SK-N-SH (cell line): Measurements from ENCODE around the gene ACVRL1. TPM values are rescaled to one million over a fixed set of nuclear protein-coding genes. Genes with fewer than 3 reads are reported as not detected.

ENCODE experiments used
- CTCF ChIA-PET: fragments of 300-600, 350-600 bp; formaldehyde crosslinking; extraction: SDS; loops from one replicate; lab custom pipeline; 2021; lab: Yijun Ruan, JAX
- POLR2A ChIA-PET: fragments of 350-600 bp; sonication (Branson Sonifier 250); formaldehyde crosslinking; extraction: SDS; loops from one replicate; lab custom pipeline; 2020; ENCODE audit warnings: antibody characterized with exemption, inconsistent platforms; lab: Yijun Ruan, JAX
- DNase-seq: peaks from one replicate; pipeline ENCODE4 v3.0.0; 2012
- H2AFZ ChIP-seq: fragments of 200-600 bp; sonication (generic); 2 replicates; pipeline ENCODE4 v1.8.1; 2016; ENCODE audit warnings: antibody characterized with exemption, mild to moderate bottlenecking, low read depth
- H3F3A ChIP-seq: fragments of 200-600 bp; sonication (generic); replicated peaks from 2 replicates; pipeline ENCODE3; 2016; ENCODE audit warnings: antibody characterized with exemption, mild to moderate bottlenecking; ENCODE audit not compliant: insufficient read depth
- H3K27ac ChIP-seq, 2 experiments: fragments of 200-500 bp in 1 of 2; fragments of 200-600 bp in 1 of 2; sonication (Bioruptor generic) in 1 of 2; sonication (generic), shearing (Covaris generic) in 1 of 2; 2 replicates each; pipeline versions ENCODE4 v1.5.1 to v1.6.1; 2014 to 2016; ENCODE audit warnings: low read depth in 2 of 2, inconsistent platforms in 1 of 2, low read length in 1 of 2, mild to moderate bottlenecking in 1 of 2, mixed read lengths in 1 of 2
- H3K27me3 ChIP-seq: fragments of 200-600 bp; sonication (generic), shearing (Covaris generic); 2 replicates; pipeline ENCODE4 v1.6.1; 2016; ENCODE audit warnings: mixed run types; ENCODE audit not compliant: insufficient read depth
- H3K36me3 ChIP-seq, 2 experiments: fragments of 200-500 bp in 1 of 2; fragments of 200-600 bp in 1 of 2; sonication (Bioruptor generic) in 1 of 2; sonication (generic) in 1 of 2; replicated peaks in 1 of 2; 2 replicates each; pipeline versions ENCODE3 to v1.5.1; 2014 to 2016; ENCODE audit warnings: low read length in 1 of 2, mild to moderate bottlenecking in 1 of 2; ENCODE audit not compliant: insufficient read depth in 2 of 2, control insufficient read depth in 1 of 2
- H3K4me1 ChIP-seq, 2 experiments: fragments of 200-500 bp in 1 of 2; fragments of 200-600 bp in 1 of 2; sonication (Bioruptor generic) in 1 of 2; sonication (generic), shearing (Covaris generic) in 1 of 2; 2 replicates each; pipeline versions ENCODE4 v1.5.1 to v1.6.1; 2014 to 2016; ENCODE audit warnings: low read depth in 1 of 2, low read length in 1 of 2, mixed run types in 1 of 2; ENCODE audit not compliant: insufficient read depth in 2 of 2, control insufficient read depth in 1 of 2
- H3K4me2 ChIP-seq: fragments of 200-600 bp; sonication (generic), shearing (Covaris generic); 2 replicates; pipeline ENCODE4 v1.6.1; 2017; ENCODE audit warnings: mixed run types
- H3K4me3 ChIP-seq, 2 experiments: fragments of 200-500 bp in 1 of 2; fragments of 200-600 bp in 1 of 2; sonication (Bioruptor generic) in 1 of 2; sonication (generic), shearing (Covaris generic) in 1 of 2; 2 replicates each; pipeline versions ENCODE4 v1.5.1 to v1.8.1; 2014 to 2016; ENCODE audit warnings: low read depth in 2 of 2, inconsistent platforms in 1 of 2, low read length in 1 of 2, mild to moderate bottlenecking in 1 of 2, mixed read lengths in 1 of 2, moderate library complexity in 1 of 2
- H3K79me2 ChIP-seq: fragments of 200-600 bp; sonication (generic); 2 replicates; pipeline ENCODE4 v1.8.1; 2017; ENCODE audit warnings: mild to moderate bottlenecking; ENCODE audit not compliant: insufficient read depth
- H3K9ac ChIP-seq: fragments of 200-600 bp; sonication (generic); 2 replicates; pipeline ENCODE4 v1.6.1; 2017; ENCODE audit warnings: mixed run types
- H3K9me2 ChIP-seq: fragments of 200-600 bp; sonication (generic); 2 replicates; pipeline ENCODE4 v1.6.1; 2017; ENCODE audit warnings: mixed run types
- H3K9me3 ChIP-seq: fragments of 200-600 bp; sonication (generic); 2 replicates; pipeline ENCODE4 v1.6.1; 2017; ENCODE audit warnings: mixed run types, mild to moderate bottlenecking, moderate library complexity
- H4K20me1 ChIP-seq: fragments of 200-600 bp; sonication (generic); 2 replicates; pipeline ENCODE4 v1.6.1; 2017; ENCODE audit warnings: mild to moderate bottlenecking, mixed run types; ENCODE audit not compliant: insufficient read depth
- EZH2phosphoT487 ChIP-seq: fragments of 200-600 bp; sonication (generic); IDR thresholded peaks from 2 replicates; pipeline ENCODE4 v1.6.1; 2017; ENCODE audit warnings: low read depth, mixed run types, mild to moderate bottlenecking, antibody characterized with exemption, moderate library complexity, borderline replicate concordance
- FOXM1 ChIP-seq: IDR thresholded peaks from 2 replicates; pipeline ENCODE4 v1.4.0; 2012; ENCODE audit warnings: low read depth, mild to moderate bottlenecking
- JUND ChIP-seq: IDR thresholded peaks from 2 replicates; pipeline ENCODE4 v1.4.0; 2012
- NRF1 ChIP-seq: IDR thresholded peaks from 2 replicates; pipeline ENCODE4 v1.6.1; 2012; ENCODE audit warnings: low read depth, mild to moderate bottlenecking, low read length
- PBX3 ChIP-seq: IDR thresholded peaks from 2 replicates; pipeline ENCODE4; 2012
- RAD21 ChIP-seq: IDR thresholded peaks from 2 replicates; pipeline ENCODE4 v1.6.1; 2012; ENCODE audit warnings: mild to moderate bottlenecking, low read length
- RXRA ChIP-seq: IDR thresholded peaks from 2 replicates; pipeline ENCODE4 v1.4.0; 2012; ENCODE audit warnings: low read depth, mild to moderate bottlenecking, borderline replicate concordance
- SIN3A ChIP-seq: IDR thresholded peaks from 2 replicates; pipeline ENCODE4 v1.6.1; 2012; ENCODE audit warnings: low read depth, mild to moderate bottlenecking, low read length, moderate library complexity, borderline replicate concordance
- SMC3 ChIP-seq: IDR thresholded peaks from 2 replicates; pipeline ENCODE4 v1.6.1; 2012; ENCODE audit warnings: low read depth, low read length, improper control_type of control experiment
- TAF1 ChIP-seq: IDR thresholded peaks from 2 replicates; pipeline ENCODE4 v1.6.1; 2012; ENCODE audit warnings: low read depth, mild to moderate bottlenecking, low read length, moderate library complexity, borderline replicate concordance
- TCF12 ChIP-seq: IDR thresholded peaks from 2 replicates; pipeline ENCODE4 v1.4.0; 2012
- USF1 ChIP-seq: IDR thresholded peaks from 2 replicates; pipeline ENCODE4 v1.4.0; 2012; ENCODE audit warnings: low read depth, borderline replicate concordance
- ZBTB33 ChIP-seq: IDR thresholded peaks from 2 replicates; pipeline ENCODE4 v1.4.0; 2012; ENCODE audit warnings: low read depth, borderline replicate concordance
- WGBS: methylation state at CpG from one replicate; pipeline ENCODE4 v1.1.6; 2017; ENCODE audit warnings: low lambda C conversion rate; 5-methylcytosine and 5-hydroxymethylcytosine counted together
- polyA plus RNA-seq, 3 experiments: library from polyadenylated mRNA; depleted of rRNA; stranded (reverse); fragments of >200 nt; gene quantifications; 2 replicates each; pipeline ENCODE4 v1.2.3, GENCODE V29; 2012

ACVRL1 gene
- polyA plus RNA-seq, 1 of the 3 experiments (the other 2 are of a cell fraction) = 0.07 TPM

GRCh38 chr12:51941604-51942003 lies 34.3 kb downstream of the ACVRL1 start (continued):
- TF ChIP-seq PBX3 (no peak), SIN3A (no peak)

- WGBS = 77% methylated on average over 7 of the region's 7 CpGs
- CTCF ChIA-PET = interaction anchor here (0.8 to 1.1 kb wide), 2 partner anchors 51 to 67 kb away, joined by 4 to 5 read pairs; no protein-coding TSS in a partner anchor
Measured at GRCh38 chr12:51942056-51942455, 34.8 kb downstream of the ACVRL1 start.

More at GRCh38 chr12:51942056-51942455, 34.8 kb downstream of the ACVRL1 start:
- Histone ChIP-seq H3K9me3 (no peaks in the 10 kb centered on the region), H3K4me1 (peaks cover 5 to 44% of the 10 kb centered on the region in 2 experiments; a peak in 3 of 4 replicates), H3K4me3 (no peak overlapping the region), H2AFZ (no peak overlapping the region), H3K9me2 (no peaks in the 10 kb centered on the region), H3F3A (no peaks in the 10 kb centered on the region), H3K27me3 (peaks cover 5% of the 10 kb centered on the region; the same call in 1 of the 2 replicates), H3K9ac (no peak overlapping the region), H3K79me2 (no peaks in the 10 kb centered on the region), H3K36me3 (peaks cover 0 to 4% of the 10 kb centered on the region in 2 experiments), H4K20me1 (no peaks in the 10 kb centered on the region), H3K4me2 (no peak overlapping the region), H3K27ac (peak overlapping the region in 1 of 2 experiments; percentile 98; a peak in 2 of 4 replicates)
- POLR2A ChIA-PET = interaction anchor here (0.9 to 2.2 kb wide), 2 partner anchors 9 to 24 kb away, joined by 3 to 6 read pairs; no protein-coding TSS in a partner anchor
- DNase-seq = no peak
- no peak for TF ChIP-seq RAD21
- no peak for TF ChIP-seq SIN3A
- TF ChIP-seq RXRA = no peak
- TF ChIP-seq SMC3 = no peak
- no peak for TF ChIP-seq TCF12
- no peak for TF ChIP-seq TAF1
- TF ChIP-seq ZBTB33 = no peak
- TF ChIP-seq FOXM1 = no peak
- TF ChIP-seq JUND = no peak
- no peak for TF ChIP-seq NRF1
- no peak for TF ChIP-seq EZH2phosphoT487
- TF ChIP-seq USF1 = no peak
